Measurements from ENCODE around the gene MORC4. TPM values are rescaled to one million over a fixed set of nuclear protein-coding genes. Genes with fewer than 3 reads are reported as not detected.

Gene MORC4
- total and polyA plus RNA-seq, 4 donors = 4.5 to 25.3 (median 11.6) TPM

DNA sequence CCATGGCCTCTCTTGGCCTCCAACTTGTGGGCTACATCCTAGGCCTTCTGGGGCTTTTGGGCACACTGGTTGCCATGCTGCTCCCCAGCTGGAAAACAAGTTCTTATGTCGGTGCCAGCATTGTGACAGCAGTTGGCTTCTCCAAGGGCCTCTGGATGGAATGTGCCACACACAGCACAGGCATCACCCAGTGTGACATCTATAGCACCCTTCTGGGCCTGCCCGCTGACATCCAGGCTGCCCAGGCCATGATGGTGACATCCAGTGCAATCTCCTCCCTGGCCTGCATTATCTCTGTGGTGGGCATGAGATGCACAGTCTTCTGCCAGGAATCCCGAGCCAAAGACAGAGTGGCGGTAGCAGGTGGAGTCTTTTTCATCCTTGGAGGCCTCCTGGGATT is 71.8 kb downstream of the MORC4 start:
- Histone ChIP-seq H3K4me1 (ENCODE audit: control insufficient read depth in 5 of 5, insufficient read depth in 5 of 5, low read length in 5 of 5) (peaks cover 0 to 2% (median 0%) of the 10 kb centered on the region in 5 donors), H3K9me3 (ENCODE audit: control insufficient read depth in 4 of 4, insufficient read depth in 3 of 4, low read length in 3 of 4) (no peaks in the 10 kb centered on the region), H3K27ac (ENCODE audit: low read depth in 1 of 2, low read length in 1 of 2) (no peak overlapping the region), H3K27me3 (ENCODE audit: control insufficient read depth in 3 of 3, insufficient read depth in 3 of 3, low read length in 2 of 3) (peaks cover 0 to 15% (median 8%) of the 10 kb centered on the region in 3 donors), H3K4me3 (no peak overlapping the region), H3K9ac (ENCODE audit: insufficient read depth in 1 of 2, low read length in 2 of 2) (no peak overlapping the region), H3K36me3 (ENCODE audit: control insufficient read depth in 4 of 4, insufficient read depth in 4 of 4, low read length in 4 of 4) (no peaks in the 10 kb centered on the region)
- ATAC-seq (ENCODE audit: insufficient read depth, low FRiP score) (no peak), DNase-seq (no peak)
- 84 to 97% methylated on average over 4 of the region's 4 CpGs for WGBS, 2 donors
- TF ChIP-seq, protein P1, sequence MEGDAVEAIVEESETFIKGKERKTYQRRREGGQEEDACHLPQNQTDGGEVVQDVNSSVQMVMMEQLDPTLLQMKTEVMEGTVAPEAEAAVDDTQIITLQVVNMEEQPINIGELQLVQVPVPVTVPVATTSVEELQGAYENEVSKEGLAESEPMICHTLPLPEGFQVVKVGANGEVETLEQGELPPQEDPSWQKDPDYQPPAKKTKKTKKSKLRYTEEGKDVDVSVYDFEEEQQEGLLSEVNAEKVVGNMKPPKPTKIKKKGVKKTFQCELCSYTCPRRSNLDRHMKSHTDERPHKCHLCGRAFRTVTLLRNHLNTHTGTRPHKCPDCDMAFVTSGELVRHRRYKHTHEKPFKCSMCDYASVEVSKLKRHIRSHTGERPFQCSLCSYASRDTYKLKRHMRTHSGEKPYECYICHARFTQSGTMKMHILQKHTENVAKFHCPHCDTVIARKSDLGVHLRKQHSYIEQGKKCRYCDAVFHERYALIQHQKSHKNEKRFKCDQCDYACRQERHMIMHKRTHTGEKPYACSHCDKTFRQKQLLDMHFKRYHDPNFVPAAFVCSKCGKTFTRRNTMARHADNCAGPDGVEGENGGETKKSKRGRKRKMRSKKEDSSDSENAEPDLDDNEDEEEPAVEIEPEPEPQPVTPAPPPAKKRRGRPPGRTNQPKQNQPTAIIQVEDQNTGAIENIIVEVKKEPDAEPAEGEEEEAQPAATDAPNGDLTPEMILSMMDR (IDR thresholded peaks at IDR 0.05; ENCODE audit: control extremely low read depth, extremely low read depth) = no peak

DNA sequence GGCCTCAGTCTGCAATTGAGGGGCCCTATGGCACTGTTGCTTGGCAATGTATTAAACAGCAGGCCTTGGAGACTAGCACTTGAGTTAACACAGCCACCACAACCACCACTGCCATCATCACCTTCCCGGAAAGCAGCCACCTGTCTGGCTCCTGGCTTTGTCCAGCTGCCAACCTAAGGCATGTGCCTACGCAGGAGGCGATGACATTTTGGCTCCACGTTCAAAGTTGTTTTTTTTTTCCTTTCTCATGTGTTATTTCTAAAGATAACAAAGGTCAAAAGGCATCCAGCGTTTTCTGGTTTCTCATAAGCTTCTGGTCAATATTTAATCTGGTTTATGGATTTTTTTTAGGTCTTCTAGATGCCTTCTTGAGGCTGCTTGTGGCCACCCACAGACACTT is 72.3 kb downstream of the MORC4 start:
- Histone ChIP-seq H3K27ac (ENCODE audit: low read depth in 1 of 2, low read length in 1 of 2) (no peak overlapping the region), H3K9ac (ENCODE audit: insufficient read depth in 1 of 2, low read length in 2 of 2) (no peak overlapping the region), H3K27me3 (ENCODE audit: control insufficient read depth in 3 of 3, insufficient read depth in 3 of 3, low read length in 2 of 3) (peaks cover 0 to 14% (median 5%) of the 10 kb centered on the region in 3 donors), H3K4me1 (ENCODE audit: control insufficient read depth in 5 of 5, insufficient read depth in 5 of 5, low read length in 5 of 5) (no peaks in the 10 kb centered on the region), H3K36me3 (ENCODE audit: control insufficient read depth in 4 of 4, insufficient read depth in 4 of 4, low read length in 4 of 4) (no peaks in the 10 kb centered on the region), H3K9me3 (ENCODE audit: control insufficient read depth in 4 of 4, insufficient read depth in 3 of 4, low read length in 3 of 4) (no peaks in the 10 kb centered on the region), H3K4me3 (no peak overlapping the region)
- ATAC-seq (ENCODE audit: insufficient read depth, low FRiP score) (no peak), DNase-seq (no peak)
- WGBS, 2 donors = 63 to 79% methylated on average over 5 of the region's 5 CpGs
- TF ChIP-seq, protein P1 (IDR thresholded peaks at IDR 0.05; ENCODE audit: control extremely low read depth, extremely low read depth) = no peak

DNA sequence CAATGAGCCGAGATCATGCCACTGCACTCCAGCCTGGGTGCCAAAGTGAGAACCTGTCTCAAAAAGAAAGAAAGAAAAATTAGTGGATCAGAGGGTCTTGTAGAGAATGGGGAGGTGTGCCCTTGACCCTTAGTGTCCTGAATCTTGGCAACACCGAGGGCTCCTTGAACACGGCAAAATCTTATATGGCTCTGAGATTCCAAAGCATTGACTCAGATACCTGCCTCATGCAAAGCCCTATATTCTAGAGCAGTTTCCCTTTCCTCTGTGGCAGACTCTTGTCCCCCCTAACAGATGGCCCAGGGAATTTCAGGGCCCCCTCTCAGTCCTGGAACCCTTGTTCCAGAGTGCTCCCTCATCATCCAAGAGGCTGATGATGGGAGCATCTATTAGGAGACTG is 73.0 kb downstream of the MORC4 start:
- 90% methylated on average over 3 of the region's 3 CpGs for WGBS, 2 donors

More for the DNA sequence above, 73.0 kb downstream of the MORC4 start:
- Histone ChIP-seq H3K9me3 (ENCODE audit: control insufficient read depth in 4 of 4, insufficient read depth in 3 of 4, low read length in 3 of 4) (no peaks in the 10 kb centered on the region), H3K4me1 (ENCODE audit: control insufficient read depth in 5 of 5, insufficient read depth in 5 of 5, low read length in 5 of 5) (no peaks in the 10 kb centered on the region), H3K27me3 (ENCODE audit: control insufficient read depth in 3 of 3, insufficient read depth in 3 of 3, low read length in 2 of 3) (peaks cover 0 to 13% (median 2%) of the 10 kb centered on the region in 3 donors), H3K9ac (ENCODE audit: insufficient read depth in 1 of 2, low read length in 2 of 2) (no peak overlapping the region), H3K27ac (ENCODE audit: low read depth in 1 of 2, low read length in 1 of 2) (no peak overlapping the region), H3K36me3 (ENCODE audit: control insufficient read depth in 4 of 4, insufficient read depth in 4 of 4, low read length in 4 of 4) (no peaks in the 10 kb centered on the region), H3K4me3 (no peak overlapping the region)
- TF ChIP-seq, protein P1 (IDR thresholded peaks at IDR 0.05; ENCODE audit: control extremely low read depth, extremely low read depth) = no peak
- DNase-seq = no peak
- ATAC-seq (ENCODE audit: insufficient read depth, low FRiP score) = no peak
